Measurements from ENCODE around the gene ADORA2A. TPM values are rescaled to one million over a fixed set of nuclear protein-coding genes. Genes with fewer than 3 reads are reported as not detected.
A peak's percentile ranks its signal among the peaks of the same experiment; 100 is the strongest.

ADORA2A gene
- polyA plus RNA-seq, 2 of the 4 experiments (the other 2 are of a cell fraction): 0.48 to 1.8 TPM

- H3K4me3 ChIP-seq: no peak overlapping the region
- POLR2A ChIA-PET: no interaction called here
- H3K4me2 ChIP-seq: peak overlapping the region; percentile 54
- DNase-seq (ENCODE audit: low read depth in 1 of 2, low spot score in 1 of 2) (no peak), ATAC-seq (no peak), FAIRE-seq (no peak)
- no peak for TF ChIP-seq NPAS2 (CRISPR knock-in tag; IDR thresholded peaks at IDR 0.05; ENCODE audit: borderline replicate concordance)
- no peak for TF ChIP-seq POLR2AphosphoS2 (conservative IDR thresholded peaks at IDR 0.05; ENCODE audit: low read length)
- peak; percentile 45 to 46; a peak in 2 of 4 replicates for TF ChIP-seq CEBPB (IDR thresholded peaks at IDR 0.05)
- TF ChIP-seq HEYL (CRISPR knock-in tag; IDR thresholded peaks at IDR 0.05): no peak
- no peak for TF ChIP-seq HOXA7 (CRISPR knock-in tag; IDR thresholded peaks at IDR 0.05)
- TF ChIP-seq EP300 (IDR thresholded peaks at IDR 0.05): no peak
- TF ChIP-seq FOSL2 (IDR thresholded peaks at IDR 0.05): no peak
- peak; percentile 32; the same call in 1 of the 2 replicates for TF ChIP-seq FOSL2 (CRISPR knock-in tag; IDR thresholded peaks at IDR 0.05)
- no peak for TF ChIP-seq BHLHE40 (IDR thresholded peaks at IDR 0.05; ENCODE audit: low read depth, low read length)
- TF ChIP-seq PBX3 (IDR thresholded peaks at IDR 0.05): no peak
- CTCF ChIA-PET: interaction anchor here (1.7 kb wide), 1 partner anchor 8 kb away, joined by 6 read pairs; no protein-coding TSS in a partner anchor
- WGBS (ENCODE audit: missing lambda C conversion rate): 56% methylated on average over 3 of the region's 3 CpGs
- H3K4me1 ChIP-seq: peaks cover 36% of the 10 kb centered on the region
- H3K9me3 ChIP-seq: no peaks in the 10 kb centered on the region
- peak overlapping the region; percentile 52 to 75; a peak in 5 of 6 replicates for H3K27ac ChIP-seq
These were observed 55.2 kb downstream of the ADORA2A start for GRCh38 chr22:24482575-24482974.

GRCh38 chr22:24482998-24483397 is 55.6 kb downstream of the ADORA2A start:
- TF ChIP-seq NPAS2 (CRISPR knock-in tag; IDR thresholded peaks at IDR 0.05; ENCODE audit: borderline replicate concordance): no peak
- TF ChIP-seq FOSL2 (IDR thresholded peaks at IDR 0.05): no peak
- no peak for TF ChIP-seq FOSL2 (CRISPR knock-in tag; IDR thresholded peaks at IDR 0.05)
- TF ChIP-seq ELK1 (IDR thresholded peaks at IDR 0.05; ENCODE audit: low read depth, low read length): no peak
- TF ChIP-seq EHMT2 (IDR thresholded peaks at IDR 0.05; ENCODE audit: low read depth): no peak
- no peak for TF ChIP-seq CBX2 (IDR thresholded peaks at IDR 0.05; ENCODE audit: borderline replicate concordance, low read depth)
- TF ChIP-seq MAFK (IDR thresholded peaks at IDR 0.05; ENCODE audit: partially characterized antibody): no peak
- no peak for TF ChIP-seq BHLHE40 (IDR thresholded peaks at IDR 0.05; ENCODE audit: low read depth, low read length)
- TF ChIP-seq KDM1A (IDR thresholded peaks at IDR 0.05; ENCODE audit: low read depth): no peak
- Histone ChIP-seq H3K9me3 (no peaks in the 10 kb centered on the region), H3K4me2 (peak overlapping the region; percentile 54), H3K4me3 (no peak overlapping the region), H3K4me1 (peaks cover 36% of the 10 kb centered on the region), H3K27ac (peak overlapping the region; percentile 52 to 75; a peak in 4 of 6 replicates)
- WGBS (ENCODE audit: missing lambda C conversion rate): 42% methylated on average over 2 of the region's 2 CpGs
- ChIA-PET CTCF (interaction anchor here (1.5 to 1.7 kb wide), 2 partner anchors 9 to 24 kb away, joined by 5 to 6 read pairs; no protein-coding TSS in a partner anchor), POLR2A (no interaction called here)
- no peak for ATAC-seq
- FAIRE-seq: no peak
- DNase-seq (ENCODE audit: low read depth in 1 of 2, low spot score in 1 of 2): no peak

GRCh38 chr22:24483976-24484545 is 56.7 kb downstream of the ADORA2A start:
- ChIA-PET CTCF (interaction anchor here (1.0 to 1.7 kb wide), 4 partner anchors 10 to 23 kb away, joined by 3 to 6 read pairs (median 4); no protein-coding TSS in a partner anchor), POLR2A (no interaction called here)
- TF ChIP-seq RARB (CRISPR knock-in tag; IDR thresholded peaks at IDR 0.05) (no peak), CEBPB (IDR thresholded peaks at IDR 0.05) (no peak), HOXB13 (CRISPR knock-in tag; IDR thresholded peaks at IDR 0.05; ENCODE audit: low read depth) (no peak), KDM5A (IDR thresholded peaks at IDR 0.05) (no peak), ZNF302 (CRISPR knock-in tag; IDR thresholded peaks at IDR 0.05) (no peak), HOXB5 (CRISPR knock-in tag; IDR thresholded peaks at IDR 0.05) (no peak), PBX3 (IDR thresholded peaks at IDR 0.05) (no peak), GATA3 (IDR thresholded peaks at IDR 0.05; ENCODE audit: borderline replicate concordance) (no peak), JUNB (IDR thresholded peaks at IDR 0.05) (no peak), FOXS1 (CRISPR knock-in tag; IDR thresholded peaks at IDR 0.05) (no peak), NPAS2 (CRISPR knock-in tag; IDR thresholded peaks at IDR 0.05; ENCODE audit: borderline replicate concordance) (no peak), ELK1 (IDR thresholded peaks at IDR 0.05; ENCODE audit: low read depth, low read length) (no peak), SREBF2 (IDR thresholded peaks at IDR 0.05) (no peak), HOXA7 (CRISPR knock-in tag; IDR thresholded peaks at IDR 0.05) (no peak), FOSL2 (IDR thresholded peaks at IDR 0.05) (no peak), FOSL2 (CRISPR knock-in tag; IDR thresholded peaks at IDR 0.05) (no peak)
- Histone ChIP-seq H3K27ac (peak overlapping the region in 1 of 2 experiments; percentile 62; a peak in 3 of 6 replicates), H3K4me3 (no peak overlapping the region), H3K4me1 (peaks cover 36% of the 10 kb centered on the region), H3K4me2 (no peak overlapping the region), H3K9me3 (no peaks in the 10 kb centered on the region)
- no peak for FAIRE-seq
- DNase-seq (ENCODE audit: low read depth in 1 of 2, low spot score in 1 of 2): no peak
- ATAC-seq: no peak
- WGBS (ENCODE audit: missing lambda C conversion rate): 84% methylated on average over 5 of the region's 5 CpGs

Data from A549 (cell line).